HG02588 (cell line): ENCODE results near the gene OXNAD1.
"Not testable (repeated sequence)": the region's sequence is repeated elsewhere in the genome, so short reads cannot be mapped to it uniquely, and the experiment has no call there.

Source experiments
- ATAC-seq: cut with Tn5 transposase; IDR thresholded peaks from one replicate; pipeline ENCODE4 v1.9.1; 2021; ENCODE audit warnings: mild to moderate bottlenecking, moderate library complexity; ENCODE audit not compliant: unreplicated experiment

OXNAD1 gene

DNA sequence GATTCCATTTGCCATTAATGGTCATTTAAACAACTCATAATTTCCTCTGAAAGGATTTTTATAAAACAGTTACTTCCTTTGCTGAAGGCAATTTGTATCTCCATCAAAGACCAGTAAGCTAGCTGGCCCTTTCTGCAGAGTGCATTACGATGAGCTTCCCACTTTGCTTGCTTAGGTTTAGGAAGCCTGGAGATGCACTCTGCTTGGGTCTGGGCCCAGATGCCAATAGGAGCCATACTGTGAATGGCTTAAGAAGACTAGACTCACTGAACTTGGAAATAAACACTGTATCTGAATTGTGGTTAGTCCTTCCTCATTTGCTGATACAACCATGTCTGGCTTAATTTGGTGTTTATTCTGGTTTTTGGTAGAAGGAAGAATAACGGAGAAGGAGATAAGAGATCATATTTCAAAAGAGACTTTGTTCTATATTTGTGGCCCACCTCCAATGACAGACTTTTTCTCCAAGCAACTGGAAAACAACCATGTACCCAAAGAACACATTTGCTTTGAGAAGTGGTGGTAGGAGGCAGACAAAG is 38.1 kb downstream of the OXNAD1 start:
- no peak for ATAC-seq

DNA sequence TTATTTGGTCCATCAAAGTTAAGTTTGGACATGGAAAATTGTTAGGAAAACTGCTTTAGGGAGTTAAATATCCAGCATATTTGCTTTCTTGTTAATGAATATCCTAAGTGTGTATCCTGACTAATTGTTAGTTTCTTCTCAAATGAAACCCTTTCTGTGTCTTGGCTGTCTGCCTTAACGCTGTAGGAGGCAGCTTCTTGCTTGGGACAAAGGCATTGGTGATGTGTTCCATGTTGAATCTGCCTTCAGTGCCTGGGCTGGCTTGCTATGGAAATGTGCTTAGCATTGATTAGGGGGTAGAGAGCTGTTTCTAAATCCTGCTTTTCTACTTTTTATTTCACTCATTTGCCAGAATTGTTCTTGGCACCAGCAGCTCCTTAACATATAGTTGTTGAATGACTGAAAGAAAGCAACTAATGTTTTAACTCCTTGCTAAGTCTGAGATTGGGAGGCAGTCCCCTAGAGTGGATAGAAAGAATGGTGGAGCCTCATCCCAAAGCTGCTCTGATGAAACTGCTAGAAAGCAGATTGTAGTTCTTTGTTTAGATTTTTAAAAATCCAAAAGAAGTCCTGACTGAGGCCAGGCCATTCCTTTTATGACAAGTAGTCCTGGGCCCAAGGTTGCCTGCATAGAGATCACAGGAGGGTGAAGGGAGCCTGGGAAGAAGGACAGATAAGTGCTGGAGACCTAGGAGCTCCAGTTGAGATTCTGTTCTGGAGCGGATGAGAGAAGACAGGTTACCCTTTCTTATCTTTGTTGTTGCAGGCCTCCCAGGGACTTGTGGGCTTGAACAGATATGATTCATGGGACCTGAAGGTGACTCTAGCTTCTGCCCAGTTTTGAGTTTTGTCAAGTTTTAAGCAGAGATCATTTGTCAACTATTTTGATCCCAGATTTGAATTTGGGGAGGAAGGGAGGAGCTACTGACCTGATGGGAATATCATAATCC is 39.3 kb downstream of the OXNAD1 start:
- ATAC-seq: no peak

DNA sequence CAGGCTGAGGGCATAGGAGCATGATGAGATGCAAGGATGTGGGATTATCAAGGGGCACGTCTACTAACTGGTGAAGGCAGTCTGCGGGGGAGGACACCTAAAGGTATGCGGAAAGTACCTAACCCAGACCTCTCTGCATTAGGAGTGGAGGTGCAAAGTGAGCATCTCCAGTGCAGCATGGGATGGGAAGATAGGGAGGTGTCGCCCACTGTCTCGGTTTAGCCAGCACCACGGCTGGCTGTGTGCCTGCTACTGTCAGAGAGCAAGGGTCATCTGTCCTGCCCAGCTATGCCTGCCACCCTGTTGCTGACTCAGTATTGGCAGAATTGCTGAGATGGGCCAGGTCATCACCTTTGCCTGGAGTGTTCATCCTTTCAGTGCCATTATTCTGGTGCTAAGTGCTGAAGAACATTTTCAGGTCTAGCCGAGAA is 40.1 kb downstream of the OXNAD1 start:
- ATAC-seq: no peak

DNA sequence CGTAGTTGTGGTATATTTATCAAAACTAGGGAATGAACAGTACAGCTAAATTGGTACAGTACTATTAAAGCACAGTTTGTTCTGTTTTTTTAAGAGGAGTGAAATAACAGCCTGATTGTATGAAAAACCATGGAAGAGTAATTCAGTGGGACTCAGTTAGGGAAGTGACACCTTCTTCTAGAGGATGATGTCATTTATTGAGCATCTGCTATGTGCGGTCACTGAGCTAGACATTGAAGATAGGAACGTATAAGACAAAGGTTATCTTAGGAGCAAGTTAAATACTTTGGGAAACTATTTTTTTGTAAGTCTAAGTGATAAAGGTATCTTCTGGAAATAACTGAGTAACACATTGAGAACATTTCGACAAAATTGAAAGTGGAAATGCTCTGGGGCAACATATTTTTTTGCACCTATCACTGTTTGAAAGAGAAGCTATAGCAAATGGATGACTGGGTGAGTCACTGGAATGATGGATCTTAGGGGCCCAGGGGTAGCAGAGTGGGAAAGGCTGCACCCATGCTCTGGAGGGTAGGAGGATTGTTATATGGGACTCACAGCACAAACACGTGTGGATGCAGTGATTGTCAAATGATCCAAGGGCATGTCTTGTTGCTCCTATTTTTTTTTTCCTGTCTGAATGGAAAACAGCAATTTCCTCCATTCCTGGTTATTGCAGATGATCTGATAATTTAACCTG is 43.0 kb downstream of the OXNAD1 start:
- no peak for ATAC-seq

DNA sequence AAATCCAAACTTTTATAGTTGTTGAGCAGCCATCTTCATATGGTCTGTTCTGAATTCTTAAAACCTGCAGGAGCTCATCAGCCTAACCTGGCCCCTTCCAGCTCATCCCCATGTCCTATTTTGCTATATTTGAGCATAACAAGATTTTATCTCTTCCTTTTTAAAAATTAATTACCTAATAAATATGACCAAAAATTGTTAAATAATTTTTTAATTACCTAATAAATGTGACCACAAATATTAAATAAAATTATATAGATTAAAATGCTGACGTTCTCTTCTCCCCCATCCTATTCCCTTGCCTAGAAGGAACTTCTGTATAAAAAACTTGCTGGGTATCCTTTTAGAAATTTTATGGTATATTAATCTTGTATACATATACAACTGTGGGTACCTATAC is 43.7 kb downstream of the OXNAD1 start:
- ATAC-seq: no peak

DNA sequence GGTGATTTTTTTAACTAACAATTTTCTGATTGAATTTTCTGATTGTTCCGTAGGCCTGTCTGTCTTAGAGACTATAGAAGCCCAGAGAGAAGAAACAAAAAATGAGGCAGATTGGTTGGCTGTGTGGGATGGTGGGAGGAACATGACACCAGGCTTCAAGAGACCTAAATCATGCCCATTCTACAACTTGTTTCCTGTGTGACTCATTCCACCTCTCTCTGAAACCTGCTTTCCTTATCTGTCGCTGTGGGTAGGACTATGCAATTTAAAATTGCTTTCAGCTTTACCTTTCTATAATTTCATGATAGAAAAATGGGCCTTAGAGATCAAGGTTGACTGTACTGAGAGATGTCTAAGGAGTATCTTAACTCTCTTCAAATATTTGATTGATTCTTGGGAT is 44.5 kb downstream of the OXNAD1 start:
- peak; percentile 80 for ATAC-seq

DNA sequence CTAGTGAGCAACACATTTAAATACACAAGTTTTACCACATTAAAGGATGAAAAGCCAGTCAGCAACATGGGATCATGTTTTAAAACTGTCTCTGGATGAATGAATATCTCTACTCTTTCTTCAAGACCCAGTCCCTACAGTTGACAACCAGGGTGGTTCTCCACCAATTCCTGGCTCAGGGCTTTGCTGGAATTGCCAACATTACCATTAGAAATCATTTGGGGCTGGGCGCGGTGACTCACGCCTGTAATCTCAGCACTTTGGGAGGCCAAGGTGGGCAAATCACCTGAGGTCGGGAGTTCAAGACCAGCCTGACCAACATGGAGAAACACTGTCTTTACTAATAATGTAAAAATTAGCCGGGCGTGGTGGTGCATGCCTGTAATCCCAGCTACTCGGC is 45.5 kb downstream of the OXNAD1 start:
- not testable (repeated sequence) for ATAC-seq

DNA sequence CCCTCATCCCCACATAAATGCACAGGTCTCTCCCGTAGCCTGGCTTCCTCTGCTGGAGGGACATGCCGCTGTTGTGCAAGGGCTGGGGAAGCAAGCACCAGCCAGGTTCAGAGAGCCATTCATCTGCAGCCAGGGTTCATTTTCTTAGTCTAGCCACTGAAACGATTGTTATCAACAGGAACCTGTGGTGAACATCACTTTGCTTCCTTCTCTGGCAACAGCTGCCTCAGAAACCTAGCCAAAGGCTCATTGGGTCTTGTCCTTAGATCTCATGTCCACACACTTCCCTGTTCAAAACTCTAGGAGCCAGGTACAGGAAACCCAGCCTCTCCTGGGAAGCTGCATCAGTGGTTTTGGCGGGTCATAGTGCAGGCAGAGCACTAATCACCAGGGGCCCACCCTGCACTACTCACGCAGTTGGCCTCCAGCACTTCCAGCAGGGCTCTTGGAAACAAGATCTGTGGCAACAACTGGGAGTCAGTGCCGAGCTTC is 47.0 kb downstream of the OXNAD1 start:
- ATAC-seq: peak; percentile 38

DNA sequence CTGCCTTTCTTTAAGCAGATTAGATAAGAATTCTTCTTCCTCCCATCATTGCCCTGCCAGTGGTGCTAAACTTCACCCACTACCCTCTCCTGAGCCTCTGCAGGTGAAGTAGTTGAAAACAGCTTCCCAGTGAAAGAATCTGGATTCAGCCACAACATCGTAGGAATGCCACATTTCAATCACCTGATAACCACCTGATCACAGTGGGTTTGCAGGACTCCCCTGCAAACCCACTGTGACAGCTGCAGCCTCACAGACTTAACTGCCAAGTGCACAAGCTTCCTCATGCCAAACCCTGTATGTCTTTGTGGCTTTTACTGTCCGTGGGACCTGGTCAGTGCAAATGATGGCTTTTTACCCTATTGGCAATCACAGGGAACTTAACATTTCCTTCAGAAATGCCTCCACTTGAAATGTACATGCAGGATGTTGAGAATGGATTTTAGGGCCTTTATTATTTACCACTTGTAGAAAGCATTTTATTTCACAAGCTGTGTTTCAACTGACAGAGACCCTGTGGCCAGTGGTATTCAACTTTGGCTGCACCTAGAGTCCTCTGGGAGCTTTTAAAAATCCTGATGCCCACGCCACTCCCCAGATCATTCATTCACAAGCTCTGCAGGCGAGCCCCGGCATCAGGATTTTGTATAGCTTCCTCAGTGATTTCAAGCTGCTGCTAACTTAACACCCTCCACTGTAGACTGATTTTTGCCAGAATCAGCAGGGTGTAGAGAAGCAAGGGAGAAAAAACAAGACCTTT is 49.1 kb downstream of the OXNAD1 start:
- ATAC-seq: no peak

DNA sequence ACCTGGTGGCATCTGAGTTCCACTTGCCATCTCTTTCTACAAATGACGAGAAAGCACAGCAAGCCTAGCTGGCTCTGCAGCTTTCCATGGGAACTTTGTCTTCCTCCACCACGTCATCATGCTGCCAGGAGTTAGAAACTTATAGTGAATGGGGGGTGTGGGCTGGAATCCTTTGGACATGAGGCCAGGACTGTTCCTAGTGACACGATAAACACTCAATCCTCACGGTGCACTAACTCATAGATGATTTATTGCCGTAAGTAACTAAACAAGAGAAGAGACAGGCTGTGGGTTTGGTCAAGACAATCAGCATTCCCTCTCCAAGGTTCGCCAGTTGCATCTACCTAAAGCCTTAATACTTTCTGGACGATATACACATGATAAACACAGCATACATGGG is 50.6 kb downstream of the OXNAD1 start:
- ATAC-seq: no peak

DNA sequence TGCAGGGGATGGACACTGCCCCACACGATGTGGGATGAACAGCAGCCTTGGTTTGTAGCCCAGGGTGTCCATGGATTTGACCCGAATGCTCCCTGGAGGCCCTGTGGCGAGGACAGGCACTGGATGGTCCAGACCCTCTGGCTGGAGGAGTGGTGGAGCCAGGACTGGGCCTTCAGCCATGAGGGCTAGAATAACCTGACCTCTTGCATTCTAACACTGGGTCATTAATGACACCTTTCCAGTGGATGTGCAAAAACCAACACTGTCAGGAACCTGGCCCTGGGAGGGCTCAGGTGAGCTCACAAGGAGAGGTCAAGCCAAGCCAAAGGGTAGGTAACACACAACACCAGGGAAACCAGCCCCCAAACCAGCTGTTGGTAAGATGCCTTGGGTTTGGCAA is 51.4 kb downstream of the OXNAD1 start:
- no peak for ATAC-seq

DNA sequence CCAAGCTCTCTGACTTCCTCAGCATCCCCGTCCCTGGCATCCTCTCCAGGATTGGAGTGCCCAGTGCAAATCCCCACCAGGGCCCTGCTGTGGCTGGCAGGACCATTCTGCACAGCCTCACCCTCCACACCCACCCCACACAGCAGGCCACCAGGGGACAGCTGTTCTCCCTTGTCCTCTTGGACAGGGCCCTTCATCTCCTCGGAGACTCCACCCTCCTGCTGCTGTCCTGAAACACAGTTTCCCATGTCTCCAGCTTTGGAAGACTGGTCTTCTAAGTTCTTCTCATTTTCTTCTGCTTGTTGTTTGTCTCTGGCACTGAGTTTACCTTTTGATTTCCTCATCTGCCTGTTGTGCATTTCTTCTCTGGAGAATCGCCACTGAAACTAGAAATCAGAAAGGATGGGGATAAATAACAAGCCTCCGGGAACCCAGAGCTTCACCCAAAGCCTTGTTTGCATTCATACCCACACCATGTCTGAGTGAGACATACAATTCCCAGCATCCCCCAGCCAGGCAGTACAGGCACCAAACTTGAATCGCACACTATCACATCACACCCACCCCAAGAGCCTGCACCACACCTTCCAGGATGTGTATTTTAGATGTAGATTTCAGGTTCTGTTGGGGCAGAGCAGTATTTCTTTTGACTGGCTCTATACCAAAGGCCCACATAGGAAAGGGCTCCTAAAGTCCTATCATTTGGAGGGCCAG is 52.0 kb downstream of the OXNAD1 start:
- ATAC-seq: no peak

DNA sequence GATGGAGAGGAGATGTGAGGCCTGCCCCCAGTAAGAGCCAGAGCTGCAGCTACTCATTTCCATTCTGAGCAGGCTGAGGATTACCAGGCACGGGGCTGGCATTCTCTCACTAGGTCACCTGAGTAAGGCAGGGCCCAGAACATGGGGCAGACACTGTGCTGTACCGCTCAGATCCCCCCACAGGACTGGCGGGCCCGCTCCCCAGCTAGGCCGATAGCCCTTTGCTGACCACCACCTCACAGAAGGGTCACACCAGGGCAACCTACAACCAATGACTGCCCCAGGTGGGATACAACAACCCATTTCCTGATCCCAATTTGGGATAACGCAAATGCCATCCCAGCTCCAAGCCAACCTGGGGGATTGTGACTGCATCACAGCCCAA is 52.5 kb downstream of the OXNAD1 start:
- no peak for ATAC-seq

DNA sequence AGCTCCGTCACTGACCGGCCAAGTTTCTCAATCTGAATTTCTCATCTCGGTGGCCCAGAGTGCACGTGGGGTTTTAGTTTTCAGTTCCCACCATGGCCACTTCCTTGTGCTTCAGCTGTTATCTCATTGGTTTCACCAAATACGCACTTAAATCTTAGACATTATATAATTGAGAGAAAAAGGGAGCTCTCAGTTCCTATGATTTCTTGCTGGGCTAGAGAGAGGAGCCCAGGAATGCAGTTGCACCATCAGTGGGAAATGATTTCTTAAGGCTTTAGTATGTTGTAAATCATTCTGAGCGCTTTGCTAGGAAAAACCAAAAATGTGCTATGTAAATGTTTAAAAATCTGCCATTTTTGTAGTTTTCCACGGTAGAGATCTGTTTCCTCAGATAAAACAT is 53.2 kb downstream of the OXNAD1 start:
- ATAC-seq: no peak

DNA sequence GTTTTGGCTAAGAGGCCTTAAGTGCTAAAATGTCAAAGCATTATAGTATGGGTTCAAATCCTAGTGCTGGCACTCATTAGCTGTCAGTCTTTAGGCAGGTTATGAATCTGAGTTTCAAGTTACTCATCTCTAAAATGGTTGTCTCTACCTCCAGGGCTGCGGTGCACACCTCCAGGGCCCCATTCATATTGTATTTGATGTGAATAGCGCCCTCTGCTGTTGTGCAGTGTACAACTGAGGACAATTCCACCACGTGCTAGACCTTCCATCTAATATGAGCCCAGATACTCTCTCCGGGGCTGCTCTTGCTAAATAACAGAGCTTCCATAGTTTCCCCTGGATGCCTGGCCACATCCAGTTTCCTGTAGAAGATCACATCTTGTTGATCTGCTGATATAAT is 54.3 kb downstream of the OXNAD1 start:
- no peak for ATAC-seq

DNA sequence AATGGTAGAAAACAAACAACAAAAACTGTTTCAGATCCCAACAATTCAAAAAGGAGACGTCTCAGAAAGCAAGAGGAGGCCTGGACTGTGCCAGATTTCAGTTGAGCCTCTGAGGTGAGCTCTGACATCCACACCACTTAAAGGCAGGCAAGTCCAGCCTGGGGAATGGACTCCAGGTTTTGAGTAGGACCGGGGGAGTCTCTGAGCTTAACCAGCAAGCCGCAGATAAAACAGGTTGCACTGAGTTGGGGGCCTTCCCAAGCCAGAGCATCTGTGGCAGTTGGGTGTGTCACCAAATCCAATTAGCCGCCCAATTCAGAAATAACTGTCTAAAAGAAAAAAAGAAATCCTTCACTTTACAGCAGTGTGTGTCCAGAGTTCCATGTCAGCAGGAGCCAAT is 54.7 kb downstream of the OXNAD1 start:
- no peak for ATAC-seq

DNA sequence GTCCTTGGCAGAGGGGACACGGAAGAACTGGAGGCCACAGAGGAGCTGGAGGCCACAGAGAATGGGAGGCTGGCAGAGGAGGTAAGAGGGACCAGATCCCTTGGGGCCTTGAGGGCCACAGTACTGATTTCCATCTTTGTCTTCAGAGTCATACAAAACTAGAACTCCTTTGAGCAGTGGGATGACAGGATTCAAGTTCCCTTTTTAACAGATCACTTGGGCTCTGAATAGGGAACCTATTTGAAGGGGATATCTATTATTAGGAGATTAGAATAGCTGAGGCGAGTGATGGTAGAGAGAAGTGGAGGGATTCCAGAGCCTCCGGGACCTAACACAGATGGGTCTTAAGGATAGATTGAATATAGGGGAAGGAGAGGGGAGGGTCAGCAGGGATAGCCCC is 55.7 kb downstream of the OXNAD1 start:
- ATAC-seq: no peak

DNA sequence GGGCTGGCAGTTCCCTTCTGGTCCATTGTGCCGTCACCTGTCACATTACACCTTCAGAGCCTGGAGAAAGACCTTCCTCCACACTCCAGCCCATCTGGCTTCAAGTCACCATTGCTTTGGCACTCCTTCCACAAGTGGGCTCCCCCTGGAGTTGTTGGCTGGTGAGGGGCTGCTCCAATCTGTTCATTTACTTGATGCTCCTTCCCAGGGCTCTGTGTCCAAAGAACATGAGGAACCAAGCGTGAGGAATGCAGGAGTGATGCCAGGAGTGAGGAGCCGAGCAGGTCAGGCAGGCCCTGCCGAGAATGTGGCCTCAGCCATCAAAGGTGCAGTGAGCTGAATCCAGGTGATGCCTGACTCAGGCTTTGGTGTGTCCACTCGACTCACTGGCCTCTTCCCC is 57.2 kb downstream of the OXNAD1 start:
- ATAC-seq: no peak

DNA sequence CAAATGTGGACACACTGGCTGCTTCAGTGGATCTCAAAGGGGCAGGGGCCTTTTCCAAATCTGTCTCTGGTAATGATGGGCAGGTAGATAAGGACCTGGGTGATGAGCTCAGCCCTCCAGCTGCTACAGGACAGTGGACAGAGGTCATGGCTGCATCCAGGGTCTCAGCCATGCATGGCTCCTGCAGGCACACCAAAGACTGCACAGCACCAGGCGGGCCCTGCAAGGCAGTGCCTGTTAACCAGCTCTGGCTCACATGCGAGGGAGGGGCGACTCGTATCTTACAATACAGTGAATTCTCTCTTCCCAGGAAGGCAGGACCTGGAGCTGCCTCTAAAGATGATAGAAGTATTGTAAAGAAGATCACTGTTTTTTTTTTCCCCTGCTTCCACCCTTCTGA is 58.7 kb downstream of the OXNAD1 start:
- no peak for ATAC-seq

DNA sequence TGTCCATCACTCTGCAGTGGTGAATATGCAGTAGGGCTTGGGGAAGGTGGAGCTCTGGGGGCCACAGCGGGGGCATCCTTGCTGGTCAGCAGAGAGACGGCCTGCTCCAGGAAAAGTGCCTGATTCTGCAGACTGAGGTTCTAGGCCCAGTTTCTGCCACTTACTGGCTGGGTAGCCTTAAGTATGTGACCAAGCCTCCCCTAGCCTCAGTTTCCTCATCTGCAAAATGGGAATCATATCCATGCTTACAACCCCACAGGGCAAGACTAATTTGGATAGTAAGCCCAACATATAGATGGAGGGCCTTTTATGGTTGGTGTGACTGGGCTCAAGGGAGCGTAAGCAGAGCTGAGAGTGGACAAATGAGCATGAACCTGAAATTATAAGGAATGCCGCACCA is 60.8 kb downstream of the OXNAD1 start:
- no peak for ATAC-seq
